GM19351 (cell line): ENCODE measurements around the gene CARM1.
A peak's percentile ranks its signal among the peaks of the same experiment; 100 is the strongest.
"Not testable (repeated sequence)": the region's sequence is repeated elsewhere in the genome, so short reads cannot be mapped to it uniquely, and the experiment has no call there.

ENCODE experiments used
- ATAC-seq: cut with Tn5 transposase; IDR thresholded peaks from one replicate; pipeline ENCODE4 v1.9.1; 2021; ENCODE audit warnings: mild to moderate bottlenecking, moderate library complexity; ENCODE audit not compliant: unreplicated experiment

CARM1 gene

GRCh38 chr19:10872546-10873107 lies 1.3 kb downstream of the CARM1 start:
- ATAC-seq: no peak

- no peak for ATAC-seq
Observed at GRCh38 chr19:10874024-10874423, 2.7 kb downstream of the CARM1 start.

GRCh38 chr19:10876459-10877240 lies 5.3 kb downstream of the CARM1 start:
- ATAC-seq: peak; percentile 58

- ATAC-seq: not testable (repeated sequence)
Observed at GRCh38 chr19:10877608-10878007, 6.3 kb downstream of the CARM1 start.

GRCh38 chr19:10878253-10878652 lies 6.9 kb downstream of the CARM1 start:
- no peak for ATAC-seq

- ATAC-seq: no peak
Observed at GRCh38 chr19:10881403-10882107, 10.2 kb downstream of the CARM1 start.

- no peak for ATAC-seq
Observed at GRCh38 chr19:10882108-10882457, 10.7 kb downstream of the CARM1 start.

GRCh38 chr19:10884274-10884673 lies 12.9 kb downstream of the CARM1 start:
- no peak for ATAC-seq

GRCh38 chr19:10885201-10886169 lies 14.1 kb downstream of the CARM1 start:
- no peak for ATAC-seq

GRCh38 chr19:10887616-10888367 lies 16.4 kb downstream of the CARM1 start:
- no peak for ATAC-seq

GRCh38 chr19:10888421-10888866 lies 17.1 kb downstream of the CARM1 start:
- ATAC-seq: no peak

- no peak for ATAC-seq
Observed at GRCh38 chr19:10889880-10890279, 18.5 kb downstream of the CARM1 start.

- no peak for ATAC-seq
Observed at GRCh38 chr19:10891405-10892086, 20.2 kb downstream of the CARM1 start.

- ATAC-seq: no peak
Observed at GRCh38 chr19:10892256-10892655, 20.9 kb downstream of the CARM1 start.

GRCh38 chr19:10894911-10895213 lies 23.5 kb downstream of the CARM1 start:
- ATAC-seq: no peak

- ATAC-seq: no peak
Observed at GRCh38 chr19:10895363-10895762, 24.0 kb downstream of the CARM1 start.

GRCh38 chr19:10895920-10896319 lies 24.6 kb downstream of the CARM1 start:
- ATAC-seq: no peak

- ATAC-seq: no peak
Observed at GRCh38 chr19:10896851-10897526, 25.6 kb downstream of the CARM1 start.

GRCh38 chr19:10898633-10899032 lies 27.3 kb downstream of the CARM1 start:
- ATAC-seq: no peak
